Stimulated activated CD4-positive, alpha-beta T cell treated with anti-CD3 and anti-CD28 coated beads, TNF-alpha, amount 100 ng/mL, for 4 hours (primary cell): ENCODE results near the gene SRCIN1.
"Not testable (repeated sequence)": the region's sequence is repeated elsewhere in the genome, so short reads cannot be mapped to it uniquely, and the experiment has no call there.

Experiments used
- DNase-seq, 3 experiments: peaks; one replicate each; pipeline ENCODE4 v3.0.0-alpha.2; 2020; ENCODE audit warnings: low read depth in 3 of 3

The SRCIN1 gene

GRCh38 chr17:38484242-38485145 is 121.3 kb downstream of the SRCIN1 start:
- DNase-seq = peak; percentile 34 to 41 (median 36)

GRCh38 chr17:38482700-38483043 is 123.1 kb downstream of the SRCIN1 start:
- not testable (repeated sequence) for DNase-seq

GRCh38 chr17:38482039-38482699 is 123.6 kb downstream of the SRCIN1 start:
- not testable (repeated sequence) for DNase-seq
